Motor neuron (in vitro differentiated cells): Measurements from ENCODE around the gene TBL3. TPM values are rescaled to one million over a fixed set of nuclear protein-coding genes. Genes with fewer than 3 reads are reported as not detected.

ENCODE experiments used
- ATAC-seq, 8 experiments: fragments of 200-7000 bp; cut with Tn5 transposase; replicated peaks in 6 of 8; 2 replicates each; pipeline ENCODE4 v1.8.0; 2021; ENCODE audit warnings: mild to moderate bottlenecking in 8 of 8, moderate library complexity in 8 of 8
- H3K27ac ChIP-seq, 2 donors: fragments of 250-450 bp; sonication (Bioruptor Pico); 2 replicates each; pipeline ENCODE4 v1.9.0; 2021; ENCODE audit warnings: antibody characterized with exemption in 2 of 2, mild to moderate bottlenecking in 2 of 2, moderate library complexity in 1 of 2
- H3K4me1 ChIP-seq, 2 donors: fragments of 250-450 bp; sonication (Bioruptor Pico); replicated peaks in 1 of 2; 2 replicates each; pipeline ENCODE4 v1.6.1; 2021; ENCODE audit warnings: antibody characterized with exemption in 2 of 2, mild to moderate bottlenecking in 2 of 2, moderate library complexity in 1 of 2
- H3K4me3 ChIP-seq, 5 donors: fragments of 250-450 bp; sonication (Bioruptor Pico); 2 replicates each; pipeline ENCODE4 v1.9.0; 2021; ENCODE audit warnings: antibody characterized with exemption in 5 of 5, mild to moderate bottlenecking in 5 of 5, moderate library complexity in 4 of 5
- WGBS, 10 experiments: fragments of 450-650 bp; shearing (Covaris generic); methylation state at CpG; one replicate each; pipeline ENCODE4 v1.0.0; 2022; 5-methylcytosine and 5-hydroxymethylcytosine counted together
- in situ Hi-C, 9 experiments: fragments of 400-800 bp; cut with MboI; loops; one replicate each; pipeline ENCODE4 v1.15.0; 2021; ENCODE audit warnings: low sequenced_read_pairs in 9 of 9, low pct_unique_long_range_greater_than_20kb in 2 of 9; ENCODE audit not compliant: unreplicated experiment in 9 of 9
- total RNA-seq, 8 experiments: library from RNA; unstranded; fragments of 300-600 nt; gene quantifications; 2 replicates each; pipeline versions ENCODE4 v1.2.3 to v1.2.4, GENCODE V29; 2022

The TBL3 gene
- total RNA-seq, 8 experiments from 2014 or later: 18.4 to 55.5 (median 31.7) TPM

- peaks cover 9 to 10% of the 10 kb centered on the region in 2 donors for H3K4me1 ChIP-seq
- no peak overlapping the region for H3K4me3 ChIP-seq
- in situ Hi-C loops: loop anchor here in 3 of 9 experiments (25.0 kb wide), 1 partner anchor 124 kb away; the partner anchor contains the start of genes PKD1 (in 3 of the 3) and RAB26 (in 3 of the 3)
- 20 to 98% (median 81%) methylated on average over 1 to 8 of the region's 15 CpGs; no CpG with 5 or more reads in 3 of the 10 experiments for WGBS, 10 experiments
- ATAC-seq: no peak
- no peak overlapping the region for H3K27ac ChIP-seq
Observed at GRCh38 chr16:2013527-2013926, 41.7 kb downstream of the TBL3 start.

- no peak overlapping the region for H3K27ac ChIP-seq
- in situ Hi-C loops: loop anchor here in 3 of 9 experiments (25.0 kb wide), 1 partner anchor 122 kb away; the partner anchor contains the start of genes PKD1 (in 3 of the 3) and RAB26 (in 3 of the 3)
- no peak overlapping the region for H3K4me3 ChIP-seq
- 11 to 100% (median 84%) methylated on average over 2 to 16 of the region's 24 CpGs; no CpG with 5 or more reads in 1 of the 10 experiments for WGBS, 10 experiments
- H3K4me1 ChIP-seq: peaks cover 5 to 15% of the 10 kb centered on the region in 2 donors
- peak in 3 of 8 experiments; percentile 90 to 96 (median 93) for ATAC-seq
Observed at GRCh38 chr16:2015117-2015946, 43.5 kb downstream of the TBL3 start.

GRCh38 chr16:2015947-2016208, 44.0 kb downstream of the TBL3 start:
- Histone ChIP-seq H3K4me3 (no peak overlapping the region), H3K4me1 (peaks cover 0 to 15% of the 10 kb centered on the region in 2 donors), H3K27ac (no peak overlapping the region)
- peak in 1 of 8 experiments; percentile 4 for ATAC-seq
- WGBS, 10 experiments: 40 to 100% (median 86%) methylated on average over 1 to 6 of the region's 7 CpGs; no CpG with 5 or more reads in 4 of the 10 experiments
- in situ Hi-C loops: loop anchor here in 3 of 9 experiments (25.0 kb wide), 1 partner anchor 121 kb away; the partner anchor contains the start of genes PKD1 (in 3 of the 3) and RAB26 (in 3 of the 3)

GRCh38 chr16:2016407-2016922, 44.6 kb downstream of the TBL3 start:
- 0 to 100% (median 22%) methylated on average over 1 to 7 of the region's 13 CpGs; no CpG with 5 or more reads in 4 of the 10 experiments for WGBS, 10 experiments
- H3K27ac ChIP-seq: no peak overlapping the region
- H3K4me1 ChIP-seq: peaks cover 0 to 17% of the 10 kb centered on the region in 2 donors
- in situ Hi-C loops: loop anchor here in 3 of 9 experiments (25.0 kb wide), 1 partner anchor 121 kb away; the partner anchor contains the start of genes PKD1 (in 3 of the 3) and RAB26 (in 3 of the 3)
- H3K4me3 ChIP-seq: no peak overlapping the region
- peak in 4 of 8 experiments; percentile 8 to 17 (median 10) for ATAC-seq

- H3K27ac ChIP-seq: no peak within 1 kb of the TSS
- H3K4me3 ChIP-seq: peak within 1 kb of the TSS in 2 of 5 donors; percentile 10 to 19
- peak in 5 of 8 experiments; percentile 1 to 24 (median 20) for ATAC-seq
- in situ Hi-C loops: loop anchor here in 3 of 9 experiments (25.0 kb wide), 1 partner anchor 118 kb away; the partner anchor contains the start of genes PKD1 (in 3 of the 3) and RAB26 (in 3 of the 3)
- H3K4me1 ChIP-seq: peaks cover 5 to 29% of the 10 kb centered on the region in 2 donors
- WGBS, 10 experiments: 5% methylated on average over 12 of the region's 33 CpGs; no CpG with 5 or more reads in 9 of the 10 experiments
Observed at GRCh38 chr16:2019518-2019920, 47.7 kb downstream of the TBL3 start, which contains the start of gene NPW. Gene NPW (plus strand): TSS chr16:2019785.

GRCh38 chr16:2019921-2020831, 48.3 kb downstream of the TBL3 start:
- WGBS, 10 experiments: 0 to 3% (median 0%) methylated on average over 2 to 9 of the region's 96 CpGs; no CpG with 5 or more reads in 7 of the 10 experiments
- peak in 5 of 8 experiments; percentile 12 to 25 (median 21) for ATAC-seq
- in situ Hi-C loops: loop anchor here in 5 of 9 experiments (10.0 to 25.0 kb wide), 2 partner anchors 117 to 125 kb away; partner anchors contain the start of genes RAB26 (in 5 of the 5) and PKD1 (in 3 of the 5)
- Histone ChIP-seq H3K4me1 (peaks cover 5 to 29% of the 10 kb centered on the region in 2 donors), H3K27ac (no peak overlapping the region), H3K4me3 (peak overlapping the region in 2 of 5 donors; percentile 10 to 19)

GRCh38 chr16:2022723-2023091, 50.9 kb downstream of the TBL3 start:
- Histone ChIP-seq H3K4me3 (peak overlapping the region in 4 of 5 donors; percentile 2 to 22 (median 13)), H3K27ac (peak overlapping the region in 1 of 2 donors; percentile 57), H3K4me1 (peaks cover 11 to 34% of the 10 kb centered on the region in 2 donors)
- no CpG with 5 or more reads among the region's 14 CpGs for WGBS, 10 experiments
- peak in 7 of 8 experiments; percentile 18 to 48 (median 42) for ATAC-seq
- in situ Hi-C loops: loop anchor here in 5 of 9 experiments (10.0 to 25.0 kb wide), 2 partner anchors 115 to 122 kb away; partner anchors contain the start of genes RAB26 (in 5 of the 5) and PKD1 (in 3 of the 5)

- in situ Hi-C loops: loop anchor here in 5 of 9 experiments (10.0 to 25.0 kb wide), 2 partner anchors 114 to 121 kb away; partner anchors contain the start of genes RAB26 (in 5 of the 5) and PKD1 (in 3 of the 5)
- peak; percentile 70 to 83 (median 74) for ATAC-seq
- peaks cover 11 to 34% of the 10 kb centered on the region in 2 donors for H3K4me1 ChIP-seq
- WGBS, 10 experiments: 0 to 60% methylated on average over 1 of the region's 53 CpGs; no CpG with 5 or more reads in 8 of the 10 experiments
- peak overlapping the region; percentile 2 to 22 (median 9) for H3K4me3 ChIP-seq
- H3K27ac ChIP-seq: peak overlapping the region in 1 of 2 donors; percentile 57
Observed at GRCh38 chr16:2023092-2024031, 51.5 kb downstream of the TBL3 start.

- in situ Hi-C loops: loop anchor here in 5 of 9 experiments (10.0 to 25.0 kb wide), 2 partner anchors 113 to 121 kb away; partner anchors contain the start of genes RAB26 (in 5 of the 5) and PKD1 (in 3 of the 5)
- Histone ChIP-seq H3K4me1 (peaks cover 11 to 34% of the 10 kb centered on the region in 2 donors), H3K27ac (peak overlapping the region in 1 of 2 donors; percentile 28), H3K4me3 (no peak overlapping the region)
- WGBS, 10 experiments: 60 to 100% (median 84%) methylated on average over 1 to 5 of the region's 12 CpGs; no CpG with 5 or more reads in 3 of the 10 experiments
- no peak for ATAC-seq
Observed at GRCh38 chr16:2024032-2024420, 52.2 kb downstream of the TBL3 start.

GRCh38 chr16:2025251-2025650, 53.4 kb downstream of the TBL3 start:
- H3K4me3 ChIP-seq: no peak overlapping the region
- no peak overlapping the region for H3K27ac ChIP-seq
- in situ Hi-C loops: loop anchor here in 3 of 9 experiments (10.0 to 25.0 kb wide), 2 partner anchors 112 to 120 kb away; partner anchors contain the start of genes RAB26 (in 3 of the 3) and PKD1 (in 1 of the 3)
- peaks cover 11 to 26% of the 10 kb centered on the region in 2 donors for H3K4me1 ChIP-seq
- ATAC-seq: no peak
- WGBS, 10 experiments: 84 to 90% (median 89%) methylated on average over 2 to 9 of the region's 14 CpGs; no CpG with 5 or more reads in 7 of the 10 experiments
